Stimulated activated naive CD8-positive, alpha-beta T cell treated with anti-CD3 and anti-CD28 coated beads, Interleukin-15, Interleukin-2, amounts not matched to agents 100 U/mL and 50 U/mL, for 24 hours (primary cell): ENCODE data around the gene GUCD1.
"Not testable (repeated sequence)": the region's sequence is repeated elsewhere in the genome, so short reads cannot be mapped to it uniquely, and the experiment has no call there.

Experiments
- ATAC-seq: fragments of 150-1000 bp; cut with Tn5 transposase; one replicate; pipeline ENCODE4 v1.10.0; 2021
- DNase-seq: peaks from one replicate; pipeline ENCODE4 v3.0.0; 2021

Gene GUCD1

DNA sequence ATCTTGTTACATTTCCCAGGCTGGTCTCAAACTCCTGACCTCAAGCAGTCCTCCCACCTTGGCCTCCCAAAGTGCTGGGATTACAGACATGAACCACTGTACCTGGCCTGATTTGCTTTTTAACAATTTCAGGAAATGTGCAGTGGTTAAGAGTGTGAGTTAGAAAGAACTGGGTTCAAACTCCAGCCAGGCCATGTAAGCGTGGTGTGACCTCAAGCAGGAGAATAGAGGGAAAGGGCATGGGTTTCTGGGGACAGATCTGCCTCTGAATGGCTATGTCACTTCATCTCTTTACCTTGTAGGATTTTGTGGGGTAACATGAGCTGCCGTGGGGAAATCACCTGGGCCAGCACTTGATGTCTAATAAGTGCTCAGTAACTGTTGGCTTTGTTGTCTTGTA, 10.1 kb upstream of the GUCD1 start:
- ATAC-seq (no peak), DNase-seq (no peak)

DNA sequence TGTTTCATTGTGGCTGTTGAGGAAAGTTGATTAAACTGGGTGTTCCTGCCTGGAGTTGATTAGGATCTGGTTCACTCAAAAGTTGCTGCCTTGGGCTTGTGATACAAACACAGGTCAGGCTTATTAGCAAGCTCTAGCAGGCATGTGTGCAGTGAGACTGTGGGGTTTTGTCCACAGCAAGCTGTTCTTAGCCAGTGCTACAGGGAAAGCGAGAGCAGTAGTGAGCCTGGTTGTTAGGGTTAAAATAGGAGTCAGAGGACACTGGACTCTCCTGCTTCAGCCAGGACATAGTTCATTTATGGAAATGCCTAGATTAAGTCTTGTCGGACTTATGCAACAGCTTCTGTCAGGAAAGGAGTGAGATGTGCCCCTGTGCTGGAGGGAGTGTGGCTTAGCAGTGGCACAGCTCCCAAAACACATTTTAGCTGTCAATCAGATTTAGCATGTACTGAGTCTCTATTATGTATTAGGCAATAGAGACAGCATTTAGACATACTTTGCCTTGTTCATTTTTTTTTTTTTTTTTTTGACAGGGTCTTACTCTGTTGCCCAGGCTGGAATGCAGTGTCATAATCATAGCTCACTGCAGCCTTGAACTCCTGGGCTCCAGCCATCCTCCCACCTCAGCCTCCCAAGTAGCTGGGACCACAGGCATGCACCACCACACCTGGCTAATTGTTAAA, 9.6 kb upstream of the GUCD1 start:
- ATAC-seq (no peak), DNase-seq (no peak)

DNA sequence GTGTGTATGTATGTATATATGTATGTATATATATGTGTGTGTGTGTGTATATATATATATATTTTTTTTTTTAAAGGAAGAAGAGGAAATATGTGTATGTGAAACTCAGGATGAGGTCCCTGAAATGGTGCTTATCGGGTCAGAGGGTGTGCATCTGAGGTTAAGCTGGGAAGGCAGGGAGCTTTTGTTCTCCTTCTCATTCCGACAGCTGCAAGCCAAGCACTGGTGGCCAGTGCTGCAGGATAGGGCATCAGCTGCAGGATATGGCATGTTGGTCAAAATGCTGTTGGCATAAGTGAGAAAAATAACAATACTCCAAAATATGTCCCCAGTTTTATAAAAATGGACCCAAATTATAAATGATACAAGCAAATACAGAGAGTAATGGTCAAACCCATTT, 8.3 kb upstream of the GUCD1 start:
- DNase-seq (no peak), ATAC-seq (no peak)

DNA sequence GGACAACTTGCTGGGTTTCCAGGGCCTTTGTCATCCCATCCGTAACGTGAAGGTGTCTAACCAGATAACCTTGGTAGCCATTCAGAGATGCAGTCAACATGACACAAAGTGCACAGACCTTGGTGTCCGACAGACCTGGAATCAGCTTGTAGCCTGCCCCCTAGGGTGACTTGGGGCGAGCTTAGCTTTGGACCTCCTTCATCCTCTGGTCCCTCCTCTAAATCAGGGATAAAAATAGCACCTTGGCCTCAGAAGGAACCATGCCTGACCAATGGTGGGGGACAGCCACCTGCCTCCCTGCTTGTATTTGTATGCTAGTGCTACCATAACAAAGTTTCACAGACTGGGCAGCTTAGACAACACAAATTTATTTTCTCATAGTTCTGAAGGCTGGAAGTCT, 4.5 kb upstream of the GUCD1 start:
- ATAC-seq (no peak), DNase-seq (no peak)

DNA sequence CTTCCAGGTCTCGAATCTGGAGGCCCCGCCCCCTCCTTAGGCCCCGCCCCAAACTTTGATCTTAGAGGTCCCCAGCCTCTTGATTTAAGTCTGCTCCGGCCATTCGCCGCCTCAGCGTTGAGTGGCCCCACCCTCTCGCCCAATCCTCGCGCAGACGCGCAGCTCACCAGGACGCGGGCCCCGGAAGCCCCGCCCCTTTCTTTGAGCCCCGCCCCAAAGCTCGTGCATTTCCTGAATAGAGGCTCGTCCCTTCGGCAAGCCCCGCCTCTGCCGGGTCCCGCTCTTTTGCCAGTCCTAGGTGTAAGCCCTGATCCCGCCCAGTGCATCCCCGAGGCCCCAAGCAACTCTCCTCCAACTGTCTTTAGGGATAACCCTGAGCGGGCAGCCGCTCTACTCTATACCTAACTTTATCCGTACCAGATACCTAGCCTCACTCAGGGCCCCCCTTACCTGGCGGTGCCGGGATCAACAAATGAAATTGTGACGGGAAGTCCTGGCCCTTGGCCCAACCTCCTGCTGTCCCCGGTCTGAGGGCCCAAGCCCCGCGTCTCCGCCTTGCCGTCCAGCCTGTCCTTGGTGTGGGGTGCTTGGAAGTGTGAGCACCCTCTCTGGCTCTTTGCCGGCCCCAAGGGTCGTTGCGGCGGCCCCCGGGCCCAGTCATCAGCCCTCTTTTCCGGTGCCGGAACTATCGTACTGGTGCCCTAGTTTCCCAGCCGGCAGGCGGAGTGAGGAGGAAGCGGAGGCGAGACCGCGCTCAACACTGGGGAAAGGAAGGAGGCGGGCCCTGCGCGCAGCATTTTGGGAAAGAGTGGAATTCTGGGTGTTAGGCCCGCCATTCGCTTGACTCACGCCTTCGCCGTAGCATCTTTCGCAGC, 464 bp upstream of the GUCD1 start, which contains the start of gene SNRPD3:
SNRPD3 (plus strand) TSS at position 835 of the 875 bp plus-strand sequence. CDS start 1,676 bp downstream, outside the sequence.
- ATAC-seq, result peak; percentile 91
- peak; percentile 99 for DNase-seq

DNA sequence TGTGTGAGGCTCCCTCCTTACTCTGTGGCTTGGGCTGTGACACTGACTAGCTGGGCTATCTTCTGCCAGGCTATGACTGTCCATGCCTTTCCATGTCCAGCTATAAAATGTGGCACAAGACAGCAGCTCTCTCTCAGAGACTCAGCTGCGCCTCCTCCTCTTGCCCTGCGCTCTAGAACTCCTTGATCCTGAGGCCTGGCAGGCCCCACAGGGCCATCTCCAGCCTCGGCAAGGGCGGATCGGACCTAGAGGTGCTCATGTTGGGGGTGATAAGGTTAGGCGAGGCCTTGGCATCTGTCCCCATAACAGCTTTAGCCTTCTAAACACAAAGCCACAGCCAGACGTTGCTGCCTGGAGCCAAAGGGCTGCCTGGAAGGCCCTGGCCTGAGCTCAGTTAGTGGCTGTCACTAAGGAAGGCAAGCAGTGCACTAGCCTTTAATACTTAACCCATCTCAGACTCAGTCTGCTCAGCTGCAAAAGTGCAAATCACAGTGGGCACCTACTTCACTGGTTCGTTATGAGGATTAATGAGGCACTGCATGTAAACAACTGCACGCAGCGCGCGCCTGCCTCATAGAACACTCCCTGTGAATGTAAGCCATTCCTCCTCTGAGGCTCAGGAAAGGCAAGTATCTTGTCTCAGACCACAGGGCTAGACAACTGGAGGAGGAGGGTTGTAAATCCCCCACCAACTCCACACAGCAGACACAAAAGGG, 1.2 kb downstream of the GUCD1 start:
- DNase-seq (no peak), ATAC-seq (no peak)

DNA sequence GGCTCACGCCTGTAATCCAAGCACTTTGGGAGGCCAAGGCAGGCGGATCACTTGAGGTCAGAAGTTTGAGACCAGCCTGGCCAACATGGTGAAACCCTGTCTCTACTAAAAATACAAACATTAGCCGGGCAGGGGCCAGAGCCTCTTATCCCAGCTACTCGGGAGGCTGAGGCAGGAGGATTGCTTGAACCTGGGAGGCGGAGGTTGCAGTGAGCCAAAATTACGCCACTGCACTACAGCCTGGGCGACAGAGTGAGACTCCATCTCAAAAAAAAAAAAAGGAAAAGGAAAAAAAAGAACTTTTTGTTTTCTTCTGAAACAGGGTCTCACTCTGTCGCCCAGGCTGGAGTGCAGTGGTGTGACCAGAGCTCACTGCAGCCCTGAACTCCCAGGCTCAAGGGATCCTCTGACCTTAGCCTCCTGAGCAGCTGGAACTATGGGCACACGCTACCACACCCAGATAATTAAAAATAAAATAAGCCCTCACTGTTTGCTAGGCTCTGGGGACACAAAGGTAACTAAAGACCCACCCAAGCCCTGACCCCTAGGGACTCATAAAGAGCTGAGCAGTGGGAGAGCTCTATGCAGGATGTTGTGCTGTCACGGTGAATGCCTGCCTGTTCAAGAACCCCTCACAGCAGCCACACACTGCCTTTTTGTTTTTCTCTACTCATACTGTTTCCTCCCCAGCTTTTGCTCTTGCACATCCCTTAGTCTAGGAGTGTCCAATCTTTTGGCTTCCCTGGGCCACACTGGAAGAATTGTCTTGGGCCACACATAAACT, 2.2 kb downstream of the GUCD1 start:
- ATAC-seq, DNase-seq: not testable (repeated sequence)

DNA sequence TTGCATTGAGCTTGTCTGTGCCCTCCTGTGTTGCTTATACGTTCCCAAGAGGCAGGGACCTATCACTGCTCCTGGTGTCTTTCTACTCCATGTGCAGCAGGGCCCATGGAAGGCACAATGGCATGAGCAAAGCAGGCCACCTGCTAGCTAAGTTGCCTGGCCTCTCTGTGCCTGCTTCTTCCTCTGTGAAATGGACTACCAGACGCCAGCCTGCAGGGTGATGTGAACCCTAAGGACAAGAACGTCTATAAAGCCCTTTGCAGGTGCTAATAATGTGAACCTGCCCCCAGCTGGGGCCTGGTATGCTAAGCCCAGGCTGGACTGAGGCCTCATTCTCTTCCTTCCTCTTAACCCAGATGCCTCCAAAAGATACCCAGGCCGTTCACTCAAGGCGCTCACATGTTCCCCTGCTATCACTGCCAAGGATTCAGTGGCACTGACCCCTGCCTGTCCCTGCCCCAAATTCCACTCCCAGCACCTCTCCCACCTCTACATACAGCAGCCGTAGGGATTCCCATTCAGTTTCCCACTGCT, 4.0 kb downstream of the GUCD1 start:
- no peak for DNase-seq
- ATAC-seq, result no peak

DNA sequence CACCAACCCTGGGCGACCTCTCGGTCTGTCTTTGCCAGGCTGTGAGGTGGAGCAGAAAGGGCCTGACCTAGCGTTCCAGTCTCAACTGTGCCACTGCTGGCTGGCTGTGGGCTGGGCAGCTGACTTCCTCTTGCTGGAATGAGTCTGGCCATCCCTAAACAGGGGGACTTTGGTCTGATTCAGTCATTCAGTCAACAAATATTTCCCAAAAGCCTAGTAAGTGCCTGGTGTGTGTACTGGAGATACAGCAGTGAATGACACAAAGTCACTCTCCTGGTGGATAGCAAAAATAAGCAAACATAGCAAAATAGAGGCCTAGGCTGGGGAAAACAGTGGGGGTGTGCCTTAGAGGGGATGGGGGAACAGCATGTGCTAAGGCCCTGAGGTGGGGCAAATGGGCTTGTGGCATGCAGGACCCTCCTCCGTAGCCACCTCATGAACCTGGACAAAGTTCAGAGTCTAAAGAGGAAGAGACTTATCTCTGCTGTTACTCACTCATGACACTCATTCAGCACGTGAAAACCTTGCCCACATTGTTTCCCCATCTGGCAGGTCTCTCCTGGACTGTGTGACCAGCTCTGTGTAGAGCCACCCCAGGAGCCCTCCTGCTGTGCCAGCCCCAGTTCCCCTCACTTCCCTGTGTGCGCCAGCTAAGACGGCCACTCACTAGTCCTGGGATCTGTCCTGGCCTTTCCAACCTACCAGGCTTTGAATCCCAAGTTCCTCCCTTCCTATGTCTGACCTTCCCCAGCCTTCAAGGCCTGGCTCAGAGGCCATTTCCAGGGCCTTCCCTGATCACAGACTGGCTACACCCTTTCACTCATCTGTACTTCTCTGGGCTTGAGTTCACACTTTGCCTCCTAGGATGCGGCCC, 4.7 kb downstream of the GUCD1 start:
- DNase-seq (no peak), ATAC-seq (no peak)

DNA sequence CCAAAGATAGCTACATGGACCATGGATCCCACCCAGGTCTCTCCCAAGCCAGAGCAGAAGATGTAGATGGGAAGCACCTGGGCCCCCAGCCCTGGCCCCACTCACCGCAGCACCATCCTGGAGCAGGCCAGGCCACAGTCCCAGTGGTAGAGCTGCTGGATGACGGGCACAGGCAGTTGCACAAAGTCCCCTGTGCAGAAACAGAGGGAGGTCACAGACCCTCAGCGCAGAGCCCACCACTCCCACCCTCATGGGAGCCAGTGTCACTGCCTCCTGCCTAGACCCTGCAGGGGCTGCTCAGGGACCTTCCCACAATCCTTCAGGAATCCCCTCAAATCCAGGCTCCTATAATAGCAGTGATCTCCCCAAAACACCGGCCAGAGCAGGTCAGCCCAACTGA, 6.1 kb downstream of the GUCD1 start:
- ATAC-seq (no peak), DNase-seq (no peak)

DNA sequence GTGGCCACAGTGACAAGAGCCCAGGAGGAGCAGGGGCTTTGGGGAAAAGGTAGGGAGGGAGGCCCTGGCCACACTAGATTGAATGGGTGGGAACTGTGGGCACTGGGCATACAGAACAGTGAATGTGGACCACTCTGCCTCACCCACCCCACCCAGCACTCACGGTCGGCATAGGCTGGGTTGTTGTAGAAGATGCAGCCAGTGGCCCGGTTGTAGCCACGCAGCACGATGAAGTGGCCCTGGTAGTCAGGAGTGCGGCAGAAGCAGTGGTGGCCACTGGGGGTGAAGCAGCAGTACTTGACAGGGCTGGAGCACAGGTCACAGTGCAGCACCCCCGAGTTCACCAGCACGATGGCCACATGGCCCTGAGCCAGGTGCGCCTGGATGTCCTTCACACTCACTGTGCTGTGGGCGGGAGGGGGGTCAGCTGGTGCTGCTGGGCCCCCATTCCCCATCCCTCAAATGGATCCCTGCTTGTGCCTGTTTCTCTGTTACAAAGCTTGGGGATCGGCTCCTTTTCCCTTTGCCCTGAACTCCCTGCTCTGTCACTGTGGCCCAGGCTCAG, 11.2 kb downstream of the GUCD1 start:
- ATAC-seq, result no peak
- no peak for DNase-seq

DNA sequence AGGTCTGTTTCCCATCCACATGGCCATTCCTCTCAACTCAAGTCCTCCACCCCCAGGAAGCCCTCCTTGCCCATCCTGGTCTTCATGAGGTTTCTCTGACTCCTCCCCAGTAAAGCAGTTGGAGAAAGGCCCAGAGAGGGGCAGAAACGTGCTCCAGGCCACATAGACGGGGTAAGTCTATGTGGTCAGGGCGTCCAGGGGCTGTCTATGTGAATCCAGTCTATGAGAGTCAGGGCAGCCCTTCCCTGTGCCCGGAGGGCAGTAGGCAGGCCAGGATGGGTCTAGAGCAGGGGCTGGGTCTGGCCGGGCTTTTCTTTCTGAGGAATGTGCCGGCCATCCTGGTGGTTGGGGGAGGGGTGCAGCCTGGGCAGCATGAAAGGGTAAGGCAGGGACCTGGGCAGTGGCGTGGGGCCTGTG, 11.7 kb downstream of the GUCD1 start:
- no peak for ATAC-seq
- no peak for DNase-seq

DNA sequence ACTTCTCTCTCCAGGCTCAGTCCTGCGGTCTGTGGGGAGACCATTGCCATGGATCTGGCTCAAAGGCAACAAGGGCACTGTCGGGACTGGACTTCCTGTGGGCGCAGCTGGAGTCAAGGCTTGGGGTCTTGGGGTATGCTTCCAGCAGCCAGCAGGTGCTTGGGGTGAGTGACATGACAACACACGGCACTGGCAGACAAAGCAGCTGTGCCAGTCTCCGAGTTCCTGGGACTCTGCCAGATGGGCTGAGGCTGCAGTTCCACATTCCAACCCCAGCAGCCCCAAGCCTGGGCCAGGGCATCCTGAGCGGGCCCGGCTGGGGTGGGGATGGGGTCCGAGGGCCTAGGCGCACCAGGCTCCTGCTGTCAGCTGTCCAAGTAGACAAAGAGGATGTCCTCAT, 12.3 kb downstream of the GUCD1 start:
- ATAC-seq, result no peak
- no peak for DNase-seq

DNA sequence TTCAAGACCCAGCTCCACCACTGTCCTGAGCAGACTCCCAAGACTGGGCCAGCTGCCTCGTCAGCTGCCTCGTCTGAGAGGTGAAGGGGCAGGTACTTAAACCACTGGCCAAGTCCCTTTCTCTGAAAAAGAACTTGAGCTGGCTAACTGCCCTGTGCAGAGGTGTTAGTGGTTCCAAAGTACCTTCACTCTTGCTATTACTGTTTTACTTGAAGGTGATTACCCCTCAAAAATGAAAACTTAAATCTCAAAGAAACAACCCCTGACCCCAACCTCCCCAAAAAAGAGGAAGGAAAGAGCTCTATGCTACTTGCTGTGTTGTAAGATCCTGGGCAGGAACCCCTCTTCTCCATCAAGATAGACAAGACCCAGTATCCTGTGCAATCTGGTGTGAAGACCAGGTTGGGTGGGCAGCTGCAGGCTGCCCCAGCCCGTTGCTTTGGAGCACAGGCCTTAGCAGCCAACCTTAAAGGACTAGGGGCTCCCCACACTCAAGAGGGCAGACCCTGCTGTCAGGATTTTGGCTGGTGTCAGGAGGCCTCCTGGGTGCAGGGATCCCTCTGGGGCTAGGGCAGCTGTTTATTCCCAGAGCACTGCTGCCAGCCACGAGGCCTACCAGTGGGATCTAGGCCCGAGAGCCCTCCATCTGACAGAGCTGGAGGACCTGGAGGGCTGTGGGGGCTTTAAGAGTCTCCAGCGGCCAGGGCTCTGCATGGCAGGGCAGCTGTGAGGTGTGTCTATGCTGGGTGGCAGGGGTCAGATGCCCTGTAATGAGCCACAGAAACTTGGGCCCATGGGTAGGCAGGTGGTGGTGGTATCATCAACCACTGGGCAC, 13.0 kb downstream of the GUCD1 start:
- ATAC-seq (no peak), DNase-seq (no peak)

DNA sequence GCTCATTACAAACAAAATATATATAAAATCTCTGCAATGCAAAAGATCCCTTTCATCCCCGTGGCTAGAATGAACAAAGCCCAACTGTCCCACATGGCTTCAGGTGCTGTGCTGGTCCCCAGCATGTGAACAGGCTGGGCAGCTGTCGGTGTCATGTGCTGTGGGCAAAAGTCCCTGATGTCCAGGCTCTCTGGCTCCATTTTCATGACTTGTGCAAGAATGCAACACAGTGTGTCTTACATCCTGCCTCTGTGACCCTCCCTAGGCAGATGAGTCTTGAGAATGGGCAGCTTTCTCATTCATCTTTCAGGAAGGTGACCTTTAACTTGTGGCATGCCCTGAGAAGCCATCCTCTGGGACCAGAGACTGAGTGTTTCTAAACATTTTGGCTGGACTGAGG, 14.5 kb downstream of the GUCD1 start:
- no peak for ATAC-seq
- DNase-seq, result no peak

DNA sequence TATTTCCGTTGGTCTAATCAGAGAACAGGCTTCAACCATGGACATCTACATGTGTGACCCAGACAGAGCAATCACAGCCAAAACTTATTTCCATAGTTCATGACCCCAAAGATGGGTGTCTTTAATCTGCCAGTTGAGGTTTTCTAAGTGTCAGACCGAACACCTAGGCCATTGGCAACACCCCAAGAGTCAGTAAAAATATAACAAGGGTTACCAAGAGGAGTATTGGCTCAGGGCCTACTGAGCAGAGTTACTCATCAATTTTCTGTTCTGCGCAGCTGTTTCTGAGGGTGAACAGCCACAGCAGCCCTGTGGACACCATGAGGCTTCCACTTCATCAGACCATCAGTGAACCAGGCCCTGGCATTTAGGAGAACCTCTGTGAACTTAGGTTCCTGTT, 18.8 kb downstream of the GUCD1 start:
- DNase-seq (no peak), ATAC-seq (no peak)

DNA sequence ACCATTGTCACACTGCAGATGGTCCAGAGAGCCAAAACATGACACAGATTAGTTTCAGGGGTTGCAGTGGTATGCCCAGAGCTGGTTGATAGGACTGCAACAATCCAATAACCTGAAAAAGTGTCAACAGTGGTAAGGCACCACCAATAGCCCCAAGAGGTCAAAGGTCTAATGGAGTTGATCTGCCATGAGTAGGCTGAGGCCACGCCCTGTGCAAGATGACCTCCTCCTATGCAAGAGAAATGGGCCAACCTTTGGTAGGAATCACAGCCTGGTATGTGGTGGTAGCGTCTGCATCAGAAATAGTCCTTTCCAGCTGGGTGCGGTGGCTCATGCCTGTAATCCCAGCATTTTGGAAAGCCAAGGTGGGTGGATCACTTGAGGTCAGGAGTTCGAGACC, 19.6 kb downstream of the GUCD1 start:
- ATAC-seq (no peak), DNase-seq (no peak)

DNA sequence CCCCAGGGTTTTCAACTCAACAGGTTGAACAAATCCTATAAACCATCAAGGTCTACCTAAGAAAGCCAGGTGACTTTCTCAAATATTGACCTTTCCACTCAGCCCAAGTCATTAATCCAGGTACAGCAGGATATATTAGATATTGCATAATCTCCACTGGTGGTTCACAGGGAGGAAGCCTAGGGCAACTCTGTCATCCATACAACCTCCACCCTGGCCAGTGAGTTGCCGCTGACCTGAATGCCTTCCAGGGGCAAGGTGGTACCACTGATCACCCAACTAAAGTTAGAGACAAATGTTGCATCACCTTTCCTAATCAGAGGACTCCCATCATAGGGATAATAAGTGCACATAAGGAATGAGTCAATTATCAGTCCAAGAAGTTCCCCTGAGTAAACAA, 22.9 kb downstream of the GUCD1 start:
- ATAC-seq (no peak), DNase-seq (no peak)

DNA sequence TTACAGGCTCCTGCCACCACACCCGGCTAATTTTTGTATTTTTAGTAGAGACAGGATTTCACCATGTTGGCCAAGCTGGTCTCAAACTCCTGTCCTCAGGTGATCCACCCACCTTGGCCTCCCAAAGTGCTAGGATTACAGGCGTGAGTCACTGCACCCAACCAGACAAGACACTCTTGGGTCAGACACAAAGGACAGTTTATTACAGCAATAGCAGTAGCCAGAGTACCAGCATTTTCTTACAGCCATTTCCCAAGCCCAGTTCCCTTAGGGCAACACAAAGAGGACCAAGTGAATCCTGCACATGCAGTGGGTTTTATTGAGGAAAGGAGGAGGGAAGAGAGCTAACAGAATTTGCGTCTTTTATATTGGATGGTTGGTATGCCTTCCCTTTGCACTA, 24.0 kb downstream of the GUCD1 start:
- ATAC-seq, DNase-seq: not testable (repeated sequence)

DNA sequence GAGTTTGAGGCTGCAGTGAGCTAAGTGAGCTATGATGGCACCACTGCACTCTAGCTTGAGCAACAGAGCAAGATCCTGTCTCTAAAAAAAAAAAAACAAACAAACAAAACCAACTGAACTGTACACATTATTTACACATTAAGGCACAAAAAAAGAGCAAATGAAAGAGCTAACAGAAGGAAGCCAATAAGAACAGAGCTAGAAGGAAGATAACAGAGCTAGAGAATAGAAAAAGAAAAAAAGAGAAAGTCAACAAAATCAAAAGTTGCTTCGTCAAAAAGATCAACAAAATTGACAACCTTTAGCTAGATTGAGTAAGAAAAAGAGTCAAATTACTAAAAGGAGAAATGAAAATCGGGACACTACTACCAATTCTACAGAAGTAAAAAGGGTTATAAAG, 25.0 kb downstream of the GUCD1 start:
- DNase-seq (no peak), ATAC-seq (no peak)
